ENCODE results near the gene IPO9. TPM values are rescaled to one million over a fixed set of nuclear protein-coding genes. Genes with fewer than 3 reads are reported as not detected.

Gene IPO9
- polyA plus RNA-seq (2011; rRNA removed) (48.2 and 49.5 TPM in 2 replicates), polyA minus RNA-seq (2011; rRNA and poly(A)+ RNA removed) (22.8 and 28.6 TPM in 2 replicates)

DNA sequence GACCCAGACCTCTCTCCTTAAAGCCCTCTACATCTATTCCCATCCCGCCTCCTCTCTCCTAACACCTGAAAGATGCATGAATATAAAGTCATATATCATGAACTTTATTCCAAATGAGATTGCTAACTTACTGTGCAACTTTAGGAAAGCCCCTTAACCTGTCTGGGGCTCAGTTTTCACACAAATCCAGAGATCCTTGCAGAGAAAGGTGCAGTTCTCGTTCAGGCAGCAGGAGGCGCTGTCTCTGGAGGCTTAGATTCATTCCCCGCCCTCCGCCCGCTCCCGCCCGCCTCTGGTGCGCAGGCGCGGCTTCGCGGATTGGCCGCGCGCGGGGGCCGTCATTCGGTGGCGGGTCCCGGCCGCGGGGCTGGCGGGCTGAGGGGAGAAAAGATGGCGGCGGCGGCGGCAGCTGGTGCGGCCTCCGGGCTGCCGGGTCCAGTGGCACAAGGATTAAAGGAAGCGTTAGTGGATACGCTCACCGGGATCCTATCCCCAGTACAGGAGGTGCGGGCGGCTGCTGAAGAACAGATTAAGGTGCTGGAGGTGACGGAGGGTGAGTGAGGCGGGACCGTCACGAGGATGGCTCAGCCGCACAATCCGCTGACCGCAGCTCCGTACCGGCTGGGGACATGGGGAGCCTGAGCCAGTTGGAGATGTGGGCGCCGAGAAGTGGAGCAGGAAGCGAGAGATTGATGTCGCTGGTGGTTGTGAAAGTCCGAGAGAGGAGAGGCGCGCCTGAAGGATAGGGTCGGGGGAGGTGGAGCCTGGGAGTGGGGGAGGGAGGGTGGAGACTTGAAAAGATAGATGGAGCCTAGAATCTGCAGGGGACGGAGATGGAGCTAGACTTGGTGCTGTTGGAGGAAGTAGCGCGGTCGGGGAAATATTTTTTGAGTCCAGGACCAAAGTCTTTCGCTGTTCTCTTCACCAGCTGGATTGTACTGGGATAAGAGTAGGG, at the start of gene IPO9:
Gene IPO9, plus strand, starts transcription at position 338 of the 955 bp plus-strand sequence. Its CDS starts 53 bp downstream, at position 391.
- H3K4me3 ChIP-seq (ENCODE audit: low read depth, low read length), result peak within 1 kb of the TSS; percentile 99
- H3K36me3 ChIP-seq (ENCODE audit: control insufficient read depth, insufficient read depth, low read length), result no peaks in the 10 kb centered on the region; the same call in 1 of the 2 replicates
- TF ChIP-seq, protein P1, sequence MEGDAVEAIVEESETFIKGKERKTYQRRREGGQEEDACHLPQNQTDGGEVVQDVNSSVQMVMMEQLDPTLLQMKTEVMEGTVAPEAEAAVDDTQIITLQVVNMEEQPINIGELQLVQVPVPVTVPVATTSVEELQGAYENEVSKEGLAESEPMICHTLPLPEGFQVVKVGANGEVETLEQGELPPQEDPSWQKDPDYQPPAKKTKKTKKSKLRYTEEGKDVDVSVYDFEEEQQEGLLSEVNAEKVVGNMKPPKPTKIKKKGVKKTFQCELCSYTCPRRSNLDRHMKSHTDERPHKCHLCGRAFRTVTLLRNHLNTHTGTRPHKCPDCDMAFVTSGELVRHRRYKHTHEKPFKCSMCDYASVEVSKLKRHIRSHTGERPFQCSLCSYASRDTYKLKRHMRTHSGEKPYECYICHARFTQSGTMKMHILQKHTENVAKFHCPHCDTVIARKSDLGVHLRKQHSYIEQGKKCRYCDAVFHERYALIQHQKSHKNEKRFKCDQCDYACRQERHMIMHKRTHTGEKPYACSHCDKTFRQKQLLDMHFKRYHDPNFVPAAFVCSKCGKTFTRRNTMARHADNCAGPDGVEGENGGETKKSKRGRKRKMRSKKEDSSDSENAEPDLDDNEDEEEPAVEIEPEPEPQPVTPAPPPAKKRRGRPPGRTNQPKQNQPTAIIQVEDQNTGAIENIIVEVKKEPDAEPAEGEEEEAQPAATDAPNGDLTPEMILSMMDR (IDR thresholded peaks at IDR 0.05; ENCODE audit: insufficient read depth, low read depth, low read length), result peak; percentile 91
- peak; percentile 51 for DNase-seq (ENCODE audit: low read depth)
- ChIA-PET POLR2A (no interaction called here), CTCF (interaction anchor here (0.6 to 3.9 kb wide), 21 partner anchors 8 to 350 kb away, joined by 3 to 26 read pairs (median 5); no protein-coding TSS in a partner anchor)
- no peaks in the 10 kb centered on the region for H3K27me3 ChIP-seq (ENCODE audit: control insufficient read depth, insufficient read depth, low read length)

DNA sequence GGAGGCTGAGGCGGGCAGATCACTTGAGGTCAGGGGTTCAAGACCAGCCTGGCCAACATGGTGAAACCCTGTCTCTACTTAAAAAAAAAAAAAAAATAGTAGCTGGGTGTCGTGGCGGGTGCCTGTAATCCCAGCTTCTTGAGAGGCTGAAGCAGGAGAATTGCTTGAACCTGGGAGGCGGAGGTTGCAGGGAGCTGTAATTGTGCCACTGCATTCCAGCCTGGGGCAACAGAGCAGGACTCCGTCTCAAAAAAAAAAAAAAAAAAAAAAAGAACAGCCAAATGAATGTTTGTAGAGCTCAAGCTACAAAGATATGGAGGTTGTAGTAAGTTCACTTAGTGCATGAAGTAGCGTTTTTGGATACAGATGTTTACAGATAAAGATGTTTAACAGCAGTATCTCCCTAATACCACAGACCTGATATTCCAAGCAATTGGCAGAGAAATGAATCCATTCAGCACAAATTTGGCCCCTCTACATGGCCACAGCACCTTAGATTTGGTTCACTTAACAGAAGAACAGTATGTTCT, 49.5 kb upstream of the IPO9 start:
- CTCF ChIA-PET, result interaction anchor here (1.5 to 1.9 kb wide), 3 partner anchors 14 to 70 kb away, joined by 4 to 8 read pairs (median 5); no protein-coding TSS in a partner anchor

GRCh38 chr1:201780952-201781351, 48.0 kb upstream of the IPO9 start:
- ChIA-PET POLR2A (no interaction called here), CTCF (interaction anchor here (1.4 to 18.3 kb wide), 5 partner anchors 8 to 222 kb away, joined by 3 to 495 read pairs (median 6); no protein-coding TSS in a partner anchor)
- TF ChIP-seq, protein P1 (IDR thresholded peaks at IDR 0.05; ENCODE audit: insufficient read depth, low read depth, low read length), result no peak
- no peak for DNase-seq (ENCODE audit: low read depth)
- Histone ChIP-seq H3K27me3 (ENCODE audit: control insufficient read depth, insufficient read depth, low read length) (no peaks in the 10 kb centered on the region), H3K36me3 (ENCODE audit: control insufficient read depth, insufficient read depth, low read length) (peaks cover 19% of the 10 kb centered on the region), H3K4me3 (ENCODE audit: low read depth, low read length) (no peak overlapping the region)

More for the DNA sequence above, 49.5 kb upstream of the IPO9 start:
- no peak overlapping the region for H3K4me3 ChIP-seq (ENCODE audit: low read depth, low read length)
- H3K36me3 ChIP-seq (ENCODE audit: control insufficient read depth, insufficient read depth, low read length), result peaks cover 16% of the 10 kb centered on the region
- TF ChIP-seq, protein P1 (IDR thresholded peaks at IDR 0.05; ENCODE audit: insufficient read depth, low read depth, low read length), result no peak
- no peak for DNase-seq (ENCODE audit: low read depth)
- POLR2A ChIA-PET, result no interaction called here
- no peaks in the 10 kb centered on the region for H3K27me3 ChIP-seq (ENCODE audit: control insufficient read depth, insufficient read depth, low read length)

- peaks cover 23% of the 10 kb centered on the region for H3K36me3 ChIP-seq (ENCODE audit: control insufficient read depth, insufficient read depth, low read length)
- POLR2A ChIA-PET, result no interaction called here
- CTCF ChIA-PET, result interaction anchor here (0.8 to 18.3 kb wide), 6 partner anchors 8 to 222 kb away, joined by 3 to 495 read pairs (median 5); no protein-coding TSS in a partner anchor
Measured at GRCh38 chr1:201781437-201781836, 47.5 kb upstream of the IPO9 start.

More at GRCh38 chr1:201781437-201781836, 47.5 kb upstream of the IPO9 start:
- TF ChIP-seq, protein P1 (IDR thresholded peaks at IDR 0.05; ENCODE audit: insufficient read depth, low read depth, low read length), result no peak
- DNase-seq (ENCODE audit: low read depth), result no peak
- Histone ChIP-seq H3K27me3 (ENCODE audit: control insufficient read depth, insufficient read depth, low read length) (no peaks in the 10 kb centered on the region), H3K4me3 (ENCODE audit: low read depth, low read length) (no peak overlapping the region)

Data from BJ (cell line).